ENCODE measurements around the gene EN1.

- TF ChIP-seq CTCF (IDR thresholded peaks at IDR 0.05) (no peak), POLR2AphosphoS5 (IDR thresholded peaks at IDR 0.05; ENCODE audit: low read depth, low read length) (no peak), TCF7L2 (IDR thresholded peaks at IDR 0.05; ENCODE audit: low read depth, low read length) (no peak), REST (IDR thresholded peaks at IDR 0.05; ENCODE audit: insufficient read depth in 1 of 2, low read depth in 2 of 2, low read length in 1 of 2) (no peak)
Measured at GRCh38 chr2:118832071-118832790, 15.2 kb downstream of the EN1 start.

Measured in Panc1 (cell line).